Measurements from ENCODE around the gene SDHB. TPM values are rescaled to one million over a fixed set of nuclear protein-coding genes. Genes with fewer than 3 reads are reported as not detected.
A peak's percentile ranks its signal among the peaks of the same experiment; 100 is the strongest.

Gene SDHB
- total and polyA plus RNA-seq, 12 donors = 102 to 486 (median 377) TPM

- Histone ChIP-seq H3K9me3 (no peaks in the 10 kb centered on the region), H3K36me3 (peaks cover 0 to 62% (median 13%) of the 10 kb centered on the region in 9 donors), H3K27ac (no peak overlapping the region), H3K4me3 (no peak overlapping the region), H3K27me3 (peaks cover 0 to 6% (median 0%) of the 10 kb centered on the region in 7 donors), H3K4me1 (peaks cover 0 to 9% (median 0%) of the 10 kb centered on the region in 9 donors)
- intact Hi-C loops (cut with DNase I) = no loop called here
- no peak for TF ChIP-seq CTCF (IDR thresholded peaks at IDR 0.05)
- ATAC-seq = no peak
- WGBS, 2 donors = 90 to 91% methylated on average over 22 to 23 of the region's 23 CpGs
- DNase-seq = no peak
Observed at GRCh38 chr1:16986560-16986959, 67.3 kb downstream of the SDHB start.

DNA sequence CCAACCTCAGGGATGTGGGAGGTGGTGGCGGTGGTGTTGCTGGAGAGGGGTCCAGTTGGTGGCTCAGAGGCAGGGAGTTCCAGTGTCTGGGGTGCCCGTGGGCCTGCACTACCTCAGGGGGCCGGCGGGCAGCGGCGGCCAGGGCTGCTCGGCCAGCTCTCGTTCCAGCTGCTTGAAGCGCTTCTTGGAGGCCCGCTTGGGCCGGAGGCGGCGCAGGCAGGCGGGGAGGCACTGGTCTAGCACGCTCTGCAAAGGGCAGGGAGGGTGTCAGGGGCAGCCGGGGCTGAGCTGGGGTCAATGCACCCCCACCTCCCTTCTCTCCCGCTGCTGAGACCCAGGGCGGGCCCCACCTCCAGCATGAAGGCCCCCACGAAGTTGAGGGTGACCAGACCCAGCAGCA lies 67.7 kb downstream of the SDHB start:
- intact Hi-C loops (cut with DNase I) = no loop called here
- 91 to 93% methylated on average over 19 of the region's 19 CpGs for WGBS, 2 donors
- peaks cover 0 to 9% (median 0%) of the 10 kb centered on the region in 9 donors for H3K4me1 ChIP-seq
- H3K27ac ChIP-seq = no peak overlapping the region
- no peaks in the 10 kb centered on the region for H3K9me3 ChIP-seq
- peaks cover 0 to 10% (median 0%) of the 10 kb centered on the region in 7 donors for H3K27me3 ChIP-seq
- H3K4me3 ChIP-seq = no peak overlapping the region
- DNase-seq = no peak
- H3K36me3 ChIP-seq = peaks cover 0 to 57% (median 13%) of the 10 kb centered on the region in 9 donors
- no peak for TF ChIP-seq CTCF (IDR thresholded peaks at IDR 0.05)
- peak in 2 of 8 donors; percentile 6 to 21 for ATAC-seq

- ATAC-seq (peak; percentile 27 to 85 (median 52)), DNase-seq (peak; percentile 48 to 60)
- WGBS, 2 donors = 39 to 54% methylated on average over 7 of the region's 7 CpGs
- Histone ChIP-seq H3K27ac (peak overlapping the region in 1 of 10 donors; percentile 10), H3K9me3 (no peaks in the 10 kb centered on the region), H3K27me3 (peaks cover 0 to 24% (median 6%) of the 10 kb centered on the region in 7 donors), H3K36me3 (peaks cover 0 to 43% (median 13%) of the 10 kb centered on the region in 9 donors), H3K4me1 (peaks cover 1 to 16% (median 4%) of the 10 kb centered on the region in 9 donors), H3K4me3 (no peak overlapping the region)
- no peak for TF ChIP-seq CTCF (IDR thresholded peaks at IDR 0.05)
- intact Hi-C loops (cut with DNase I) = no loop called here
Observed at GRCh38 chr1:16984717-16985116, 69.1 kb downstream of the SDHB start.

DNA sequence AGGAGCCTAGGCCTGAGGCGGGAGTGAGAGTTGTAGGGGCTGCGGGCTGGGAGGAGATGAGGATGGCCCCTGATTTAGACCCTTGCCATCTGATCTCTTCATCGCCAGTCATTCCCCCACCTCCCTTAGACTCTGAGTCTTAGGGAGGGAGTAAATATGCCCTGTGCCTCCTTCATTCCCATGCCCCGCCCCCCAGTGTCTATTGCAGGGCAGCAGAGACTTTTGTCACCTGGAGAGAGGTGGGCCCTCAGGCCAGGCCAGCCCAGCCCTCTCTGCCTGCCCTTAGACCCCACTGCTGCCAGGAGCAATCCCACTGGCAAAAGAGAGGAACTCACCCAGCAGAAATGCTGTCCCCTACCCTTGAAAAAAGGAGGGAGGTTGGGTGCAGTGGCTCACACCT lies 70.2 kb downstream of the SDHB start:
- DNase-seq = no peak
- H3K27me3 ChIP-seq = peaks cover 0 to 35% (median 9%) of the 10 kb centered on the region in 7 donors
- H3K4me1 ChIP-seq = peaks cover 7 to 27% (median 14%) of the 10 kb centered on the region in 9 donors
- ATAC-seq = no peak
- intact Hi-C loops (cut with DNase I) = no loop called here
- no peak overlapping the region for H3K27ac ChIP-seq
- peaks cover 0 to 32% (median 13%) of the 10 kb centered on the region in 9 donors for H3K36me3 ChIP-seq
- no peak overlapping the region for H3K4me3 ChIP-seq
- no peaks in the 10 kb centered on the region for H3K9me3 ChIP-seq
- no peak for TF ChIP-seq CTCF (IDR thresholded peaks at IDR 0.05)
- WGBS, 2 donors = 97 to 98% methylated on average over 4 of the region's 4 CpGs
